A549 (cell line): Measurements from ENCODE around the gene LXN. TPM values are rescaled to one million over a fixed set of nuclear protein-coding genes. Genes with fewer than 3 reads are reported as not detected.

Experiments
- ATAC-seq, 2 experiments: fragments of 200-7000 bp in 1 of 2; fragments of >200 bp in 1 of 2; cut with Nextera tagmentation in 1 of 2; cut with Tn5 transposase in 1 of 2; 3 replicates each; pipeline versions ENCODE4 v1.8.0 to v1.9.1; 2018 to 2020; ENCODE audit warnings: mild to moderate bottlenecking in 1 of 2, moderate library complexity in 1 of 2
- CTCF ChIA-PET: fragments of 300-600 bp; sonication (Branson Sonifier 250); formaldehyde crosslinking; extraction: SDS; loops from one replicate; lab custom pipeline; 2021; ENCODE audit warnings: antibody characterized with exemption, inconsistent platforms; lab: Yijun Ruan, JAX
- POLR2A ChIA-PET: fragments of 350-600 bp; formaldehyde crosslinking; extraction: SDS; loops from one replicate; lab custom pipeline; 2021; ENCODE audit warnings: antibody characterized with exemption, inconsistent platforms; lab: Yijun Ruan, JAX
- DNase-seq, 2 experiments: peaks; one replicate each; pipeline versions ENCODE4 v3.0.0 to v3.0.0-alpha.2; 2011 to 2016; ENCODE audit warnings: low read depth in 1 of 2, low spot score in 1 of 2
- FAIRE-seq: peaks from 2 replicates; lab custom pipeline; 2011; peaks lifted over from hg19 to GRCh38; lab: Jason Lieb, UNC
- H3K27ac ChIP-seq, 2 experiments: fragments of >200 bp; sonication (Bioruptor Twin); formaldehyde crosslinking; 3 replicates each; pipeline ENCODE4 v1.5.1; 2016 to 2017
- H3K4me1 ChIP-seq: fragments of >200 bp; sonication (Bioruptor Twin); formaldehyde crosslinking; 3 replicates; pipeline ENCODE4 v1.6.1; 2016
- H3K4me2 ChIP-seq: fragments of >200 bp; sonication (Bioruptor Twin); formaldehyde crosslinking; 3 replicates; pipeline ENCODE4 v1.6.1; 2016
- H3K4me3 ChIP-seq: fragments of >200 bp; sonication (Bioruptor Twin); formaldehyde crosslinking; 3 replicates; pipeline ENCODE4 v1.5.1; 2016
- H3K9me3 ChIP-seq: fragments of >200 bp; sonication (Bioruptor Twin); formaldehyde crosslinking; 3 replicates; pipeline ENCODE4 v1.6.1; 2016
- BHLHE40 ChIP-seq: IDR thresholded peaks from 2 replicates; pipeline ENCODE4 v1.6.1; 2012; ENCODE audit warnings: low read depth, low read length, inconsistent platforms
- CBX8 ChIP-seq: fragments of 200-600 bp; sonication (generic); IDR thresholded peaks from 2 replicates; pipeline ENCODE4 v1.6.1; 2016
- CEBPB ChIP-seq, 2 experiments: fragments of >200 bp in 1 of 2; sonication (Bioruptor Twin) in 1 of 2; formaldehyde crosslinking in 1 of 2; IDR thresholded peaks; 2 replicates each; pipeline ENCODE4 v1.6.1; 2012 to 2016
- CHD2 ChIP-seq: fragments of 150-350 bp; IDR thresholded peaks from 2 replicates; pipeline ENCODE4 v1.6.1; 2014; ENCODE audit warnings: low read length; ENCODE audit not compliant: partially characterized antibody
- EHF ChIP-seq: fragments of 250-450 bp; sonication (Bioruptor Pico); IDR thresholded peaks from 2 replicates; pipeline ENCODE4 v1.5.0; 2020; ENCODE audit warnings: mild to moderate bottlenecking
- ESRRA ChIP-seq: fragments of 150-350 bp; IDR thresholded peaks from 2 replicates; pipeline ENCODE4 v1.6.1; 2014; ENCODE audit warnings: mild to moderate bottlenecking, low read length, borderline replicate concordance
- FOSL2 ChIP-seq, 2 experiments: fragments of 450-650 bp in 1 of 2; fragments of >200 bp in 1 of 2; sonication (Bioruptor Twin) in 1 of 2; formaldehyde crosslinking; IDR thresholded peaks; 2 replicates each; pipeline versions ENCODE4 v1.5.0 to v1.6.1; 2016 to 2020; ENCODE audit warnings: mild to moderate bottlenecking in 1 of 2, moderate library complexity in 1 of 2
- FOXS1 ChIP-seq: fragments of 250-450 bp; sonication (Bioruptor Pico); IDR thresholded peaks from 2 replicates; pipeline ENCODE4 v1.5.0; 2020; ENCODE audit warnings: mild to moderate bottlenecking, moderate library complexity
- HOXB5 ChIP-seq: fragments of 250-450 bp; sonication (Bioruptor Pico); IDR thresholded peaks from 2 replicates; pipeline ENCODE4 v1.5.0; 2020; ENCODE audit warnings: mild to moderate bottlenecking, moderate library complexity
- JUNB ChIP-seq: fragments of >200 bp; sonication (Bioruptor Twin); formaldehyde crosslinking; IDR thresholded peaks from 2 replicates; pipeline ENCODE4 v1.6.1; 2016
- KDM1A ChIP-seq: fragments of 200-600 bp; sonication (generic); IDR thresholded peaks from 2 replicates; pipeline ENCODE4 v1.6.1; 2016; ENCODE audit warnings: low read depth, mild to moderate bottlenecking
- MAZ ChIP-seq: fragments of 150-350 bp; IDR thresholded peaks from 2 replicates; pipeline ENCODE4 v1.6.1; 2014; ENCODE audit warnings: antibody characterized with exemption, low read depth, low read length, borderline replicate concordance
- NR3C1 ChIP-seq: fragments of >200 bp; sonication (Bioruptor Twin); formaldehyde crosslinking; IDR thresholded peaks from 3 replicates; pipeline ENCODE4 v1.6.1; 2017
- POLR2A ChIP-seq: IDR thresholded peaks from 2 replicates; pipeline ENCODE4 v1.6.1; 2012; ENCODE audit warnings: mild to moderate bottlenecking, low read length
- RCOR1 ChIP-seq: fragments of 150-350 bp; IDR thresholded peaks from 2 replicates; pipeline ENCODE4 v1.6.1; 2014; ENCODE audit warnings: antibody characterized with exemption, low read length, low read depth
- RFX5 ChIP-seq: fragments of 450-650 bp; IDR thresholded peaks from 2 replicates; pipeline ENCODE4 v1.7.1; 2014; ENCODE audit warnings: antibody characterized with exemption, mild to moderate bottlenecking, moderate library complexity
- SREBF2 ChIP-seq: fragments of 450-650 bp; IDR thresholded peaks from 2 replicates; pipeline ENCODE4 v1.6.1; 2014; ENCODE audit warnings: mild to moderate bottlenecking, moderate library complexity
- ZC3H11A ChIP-seq: fragments of 450-650 bp; IDR thresholded peaks from 2 replicates; pipeline ENCODE4 v1.6.1; 2014; ENCODE audit warnings: antibody characterized with exemption, mild to moderate bottlenecking
- ZSCAN20 ChIP-seq: fragments of 250-450 bp; sonication (Bioruptor Pico); IDR thresholded peaks from 2 replicates; pipeline ENCODE4 v1.8.0; 2022; ENCODE audit warnings: mild to moderate bottlenecking, moderate library complexity
- WGBS: methylation state at CpG from one replicate; pipeline ENCODE4 v1.1.6; 2017; ENCODE audit errors: missing lambda C conversion rate; 5-methylcytosine and 5-hydroxymethylcytosine counted together
- polyA plus RNA-seq, 4 experiments: library from polyadenylated mRNA; depleted of rRNA in 3 of 4; stranded (reverse); fragments of >200 nt; fragmentation: RNase III in 1 of 4; extraction: RNeasy Plus Mini Kit Qiagen cat#74134 plus additional on column Dnase treatment in 1 of 4; gene quantifications; 2 replicates in 3 of 4; 3 replicates in 1 of 4; pipeline ENCODE4 v1.2.3, GENCODE V29; 2011 to 2017
- TF ChIP-seq, protein P1 (sequence below): IDR thresholded peaks from 2 replicates; pipeline ENCODE4 v1.6.1; 2012
- TF ChIP-seq, protein P2 (sequence below): fragments of >200 bp; sonication (Bioruptor Twin); formaldehyde crosslinking; IDR thresholded peaks from 2 replicates; pipeline ENCODE4 v1.6.1; 2016
- TF ChIP-seq, protein P3 (sequence below): fragments of >200 bp; sonication (Bioruptor Twin); formaldehyde crosslinking; IDR thresholded peaks from 3 replicates; pipeline ENCODE4 v1.6.1; 2016
- TF ChIP-seq, protein P4 (sequence below): fragments of 250-450 bp; sonication (Bioruptor Pico); IDR thresholded peaks from 2 replicates; pipeline ENCODE4 v1.5.0; 2021; ENCODE audit warnings: mild to moderate bottlenecking, moderate library complexity, borderline replicate concordance
- TF ChIP-seq, protein P5 (sequence below): fragments of 250-450 bp; sonication (Bioruptor Pico); IDR thresholded peaks from 2 replicates; pipeline ENCODE4 v1.5.0; 2020; ENCODE audit warnings: low read depth, mild to moderate bottlenecking, moderate library complexity
- TF ChIP-seq, protein P6 (sequence below): fragments of 150-350 bp; IDR thresholded peaks from 2 replicates; pipeline ENCODE4 v1.6.1; 2014; ENCODE audit warnings: low read depth, mild to moderate bottlenecking, low read length

Gene LXN
- polyA plus RNA-seq, 2 of the 4 experiments (the other 2 are of a cell fraction) = 37.9 to 131 TPM

DNA sequence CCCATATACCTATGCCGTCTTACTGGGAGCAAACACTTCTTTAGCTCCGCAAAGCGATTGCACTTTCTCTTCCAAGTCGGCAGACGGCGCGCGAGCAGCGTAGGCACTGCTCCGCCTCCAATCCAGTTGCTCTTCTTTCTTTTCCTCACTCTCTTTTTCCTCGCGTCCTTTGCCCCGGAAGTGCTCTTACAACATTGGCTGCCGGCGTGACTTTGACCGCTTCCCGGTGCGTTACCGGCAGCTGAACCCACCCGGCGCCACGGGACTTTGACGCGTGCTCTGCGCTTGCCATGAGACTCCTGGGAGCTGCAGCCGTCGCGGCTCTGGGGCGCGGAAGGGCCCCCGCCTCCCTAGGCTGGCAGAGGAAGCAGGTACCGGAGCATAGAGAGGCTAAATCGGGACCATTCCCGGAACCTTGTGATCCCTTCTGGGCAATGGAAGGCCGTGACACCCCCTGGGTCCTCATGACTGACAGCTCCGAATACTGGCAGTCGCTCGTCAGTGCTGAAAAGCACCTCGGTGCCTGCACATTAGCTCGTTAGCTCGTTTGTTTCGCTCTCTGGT is 28.0 kb downstream of the LXN start, which contains the start of gene GFM1 (continued):
- TF ChIP-seq NR3C1 = no peak
- peak; percentile 68 for TF ChIP-seq BHLHE40
- TF ChIP-seq JUNB = no peak
- TF ChIP-seq SREBF2 = no peak
- no peak for TF ChIP-seq FOXS1 (CRISPR knock-in tag)
- no peak for TF ChIP-seq HOXB5
- TF ChIP-seq, protein P1, sequence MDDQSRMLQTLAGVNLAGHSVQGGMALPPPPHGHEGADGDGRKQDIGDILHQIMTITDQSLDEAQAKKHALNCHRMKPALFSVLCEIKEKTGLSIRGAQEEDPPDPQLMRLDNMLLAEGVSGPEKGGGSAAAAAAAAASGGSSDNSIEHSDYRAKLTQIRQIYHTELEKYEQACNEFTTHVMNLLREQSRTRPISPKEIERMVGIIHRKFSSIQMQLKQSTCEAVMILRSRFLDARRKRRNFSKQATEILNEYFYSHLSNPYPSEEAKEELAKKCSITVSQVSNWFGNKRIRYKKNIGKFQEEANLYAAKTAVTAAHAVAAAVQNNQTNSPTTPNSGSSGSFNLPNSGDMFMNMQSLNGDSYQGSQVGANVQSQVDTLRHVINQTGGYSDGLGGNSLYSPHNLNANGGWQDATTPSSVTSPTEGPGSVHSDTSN = peak; percentile 53; the same call in 1 of the 2 replicates
- TF ChIP-seq MAZ = no peak
- TF ChIP-seq, protein P2, sequence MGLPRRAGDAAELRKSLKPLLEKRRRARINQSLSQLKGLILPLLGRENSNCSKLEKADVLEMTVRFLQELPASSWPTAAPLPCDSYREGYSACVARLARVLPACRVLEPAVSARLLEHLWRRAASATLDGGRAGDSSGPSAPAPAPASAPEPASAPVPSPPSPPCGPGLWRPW = no peak
- peak; percentile 42; the same call in 1 of the 2 replicates for TF ChIP-seq ESRRA
- TF ChIP-seq ZSCAN20 (CRISPR knock-in tag) = no peak

DNA sequence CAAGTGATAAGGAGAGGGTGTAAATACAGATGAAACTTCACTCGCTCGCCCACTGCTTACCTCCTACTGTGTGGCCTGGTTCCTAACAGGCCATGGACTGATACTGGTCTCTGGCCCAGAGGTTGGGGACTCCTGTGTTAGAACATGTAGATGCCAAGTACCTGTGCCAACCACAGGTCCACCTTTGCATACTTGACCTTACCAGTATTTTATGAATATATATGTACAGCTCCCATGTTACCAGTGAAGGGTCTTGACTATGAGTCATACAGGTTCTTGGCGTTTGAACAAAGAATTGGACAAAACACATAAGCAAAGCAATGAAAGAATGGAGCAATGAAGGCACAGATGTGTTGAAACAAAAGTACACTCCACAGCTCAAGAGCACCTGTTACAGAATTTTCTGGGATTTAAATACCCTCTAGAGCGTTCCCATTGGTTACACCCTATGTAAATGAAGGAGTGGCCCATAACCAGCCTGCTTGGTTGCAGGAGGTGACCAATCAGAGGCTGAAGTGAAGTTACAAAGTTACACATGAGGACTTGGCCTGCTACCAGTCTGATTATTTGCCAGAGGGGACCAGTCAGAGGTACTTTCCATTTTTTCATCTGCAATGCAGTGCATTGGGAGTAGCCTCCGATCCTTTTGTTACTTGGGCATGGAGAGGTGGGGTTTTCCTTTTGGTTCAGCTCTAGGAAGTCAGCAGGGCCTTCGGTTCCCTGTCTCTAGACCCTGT is 29.8 kb downstream of the LXN start:
- ATAC-seq (no peak), DNase-seq (no peak)
- peaks cover 14% of the 10 kb centered on the region for H3K4me1 ChIP-seq
- H3K4me2 ChIP-seq = no peak overlapping the region
- TF ChIP-seq RCOR1 (no peak), FOSL2 (IDR thresholded peaks at IDR 0.05) (no peak), FOSL2 (CRISPR knock-in tag; IDR thresholded peaks at IDR 0.05) (peak; percentile 19; the same call in 1 of the 2 replicates)
- TF ChIP-seq, protein P2 = no peak
- TF ChIP-seq, all 56 proteins: peak for 1
- POLR2A ChIA-PET = interaction anchor here (0.6 kb wide), 1 partner anchor 79 kb away, joined by 3 read pairs; no protein-coding TSS in a partner anchor
- Histone ChIP-seq H3K4me3 (no peak overlapping the region), H3K9me3 (no peaks in the 10 kb centered on the region), H3K27ac (no peak overlapping the region)
- FAIRE-seq = no peak
- CTCF ChIA-PET = interaction anchor here (0.6 to 1.3 kb wide), 5 partner anchors 12 to 1185 kb away, joined by 3 to 4 read pairs (median 4); no protein-coding TSS in a partner anchor
- 64% methylated on average over 6 of the region's 6 CpGs for WGBS

DNA sequence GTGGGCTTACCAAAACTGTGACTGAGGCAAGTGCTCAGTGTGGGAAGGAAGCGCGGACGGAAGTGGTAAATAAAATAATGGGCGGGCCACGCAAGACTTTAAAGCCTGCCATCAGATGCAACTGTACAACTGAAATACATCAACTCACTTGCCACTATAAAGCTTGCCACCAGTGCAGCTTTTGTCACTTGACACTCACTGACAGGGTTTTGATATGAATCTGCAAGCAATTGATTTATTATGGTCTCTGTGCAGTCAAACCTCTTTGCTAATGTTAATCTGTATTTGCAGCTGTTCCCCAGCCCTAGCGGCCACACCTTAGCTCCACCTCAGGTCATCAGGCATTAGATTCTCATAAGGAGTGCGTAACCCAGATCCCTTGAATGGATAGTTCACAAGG is 30.4 kb downstream of the LXN start:
- FAIRE-seq (no peak), ATAC-seq (no peak), DNase-seq (no peak)
- TF ChIP-seq CEBPB (IDR thresholded peaks at IDR 0.05) = no peak
- no peak for TF ChIP-seq CHD2
- TF ChIP-seq, protein P3, sequence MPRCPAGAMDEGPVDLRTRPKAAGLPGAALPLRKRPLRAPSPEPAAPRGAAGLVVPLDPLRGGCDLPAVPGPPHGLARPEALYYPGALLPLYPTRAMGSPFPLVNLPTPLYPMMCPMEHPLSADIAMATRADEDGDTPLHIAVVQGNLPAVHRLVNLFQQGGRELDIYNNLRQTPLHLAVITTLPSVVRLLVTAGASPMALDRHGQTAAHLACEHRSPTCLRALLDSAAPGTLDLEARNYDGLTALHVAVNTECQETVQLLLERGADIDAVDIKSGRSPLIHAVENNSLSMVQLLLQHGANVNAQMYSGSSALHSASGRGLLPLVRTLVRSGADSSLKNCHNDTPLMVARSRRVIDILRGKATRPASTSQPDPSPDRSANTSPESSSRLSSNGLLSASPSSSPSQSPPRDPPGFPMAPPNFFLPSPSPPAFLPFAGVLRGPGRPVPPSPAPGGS = no peak
- TF ChIP-seq, protein P4, sequence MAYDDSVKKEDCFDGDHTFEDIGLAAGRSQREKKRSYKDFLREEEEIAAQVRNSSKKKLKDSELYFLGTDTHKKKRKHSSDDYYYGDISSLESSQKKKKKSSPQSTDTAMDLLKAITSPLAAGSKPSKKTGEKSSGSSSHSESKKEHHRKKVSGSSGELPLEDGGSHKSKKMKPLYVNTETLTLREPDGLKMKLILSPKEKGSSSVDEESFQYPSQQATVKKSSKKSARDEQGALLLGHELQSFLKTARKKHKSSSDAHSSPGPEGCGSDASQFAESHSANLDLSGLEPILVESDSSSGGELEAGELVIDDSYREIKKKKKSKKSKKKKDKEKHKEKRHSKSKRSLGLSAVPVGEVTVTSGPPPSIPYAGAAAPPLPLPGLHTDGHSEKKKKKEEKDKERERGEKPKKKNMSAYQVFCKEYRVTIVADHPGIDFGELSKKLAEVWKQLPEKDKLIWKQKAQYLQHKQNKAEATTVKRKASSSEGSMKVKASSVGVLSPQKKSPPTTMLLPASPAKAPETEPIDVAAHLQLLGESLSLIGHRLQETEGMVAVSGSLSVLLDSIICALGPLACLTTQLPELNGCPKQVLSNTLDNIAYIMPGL = no peak
- TF ChIP-seq EHF (CRISPR knock-in tag) = no peak
- TF ChIP-seq RFX5 = no peak
- TF ChIP-seq CBX8 = no peak
- TF ChIP-seq, protein P1 = no peak
- TF ChIP-seq KDM1A = no peak
- TF ChIP-seq POLR2A = no peak
- TF ChIP-seq, protein P2 = no peak
- TF ChIP-seq, protein P5, sequence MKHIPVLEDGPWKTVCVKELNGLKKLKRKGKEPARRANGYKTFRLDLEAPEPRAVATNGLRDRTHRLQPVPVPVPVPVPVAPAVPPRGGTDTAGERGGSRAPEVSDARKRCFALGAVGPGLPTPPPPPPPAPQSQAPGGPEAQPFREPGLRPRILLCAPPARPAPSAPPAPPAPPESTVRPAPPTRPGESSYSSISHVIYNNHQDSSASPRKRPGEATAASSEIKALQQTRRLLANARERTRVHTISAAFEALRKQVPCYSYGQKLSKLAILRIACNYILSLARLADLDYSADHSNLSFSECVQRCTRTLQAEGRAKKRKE (CRISPR knock-in tag) = no peak
- TF ChIP-seq, protein P6, sequence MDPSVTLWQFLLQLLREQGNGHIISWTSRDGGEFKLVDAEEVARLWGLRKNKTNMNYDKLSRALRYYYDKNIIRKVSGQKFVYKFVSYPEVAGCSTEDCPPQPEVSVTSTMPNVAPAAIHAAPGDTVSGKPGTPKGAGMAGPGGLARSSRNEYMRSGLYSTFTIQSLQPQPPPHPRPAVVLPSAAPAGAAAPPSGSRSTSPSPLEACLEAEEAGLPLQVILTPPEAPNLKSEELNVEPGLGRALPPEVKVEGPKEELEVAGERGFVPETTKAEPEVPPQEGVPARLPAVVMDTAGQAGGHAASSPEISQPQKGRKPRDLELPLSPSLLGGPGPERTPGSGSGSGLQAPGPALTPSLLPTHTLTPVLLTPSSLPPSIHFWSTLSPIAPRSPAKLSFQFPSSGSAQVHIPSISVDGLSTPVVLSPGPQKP = no peak
- no peak for TF ChIP-seq ZC3H11A
- no peak for TF ChIP-seq JUNB
- no peak for TF ChIP-seq BHLHE40
- peaks cover 14% of the 10 kb centered on the region for H3K4me1 ChIP-seq
- WGBS = 89% methylated on average over 7 of the region's 7 CpGs
- CTCF ChIA-PET = interaction anchor here (0.6 to 1.3 kb wide), 4 partner anchors 11 to 1186 kb away, joined by 3 to 4 read pairs (median 4); no protein-coding TSS in a partner anchor
- no peak overlapping the region for H3K4me3 ChIP-seq
- H3K9me3 ChIP-seq = no peaks in the 10 kb centered on the region
- POLR2A ChIA-PET = interaction anchor here (0.6 kb wide), 1 partner anchor 78 kb away, joined by 3 read pairs; no protein-coding TSS in a partner anchor
- H3K27ac ChIP-seq = no peak overlapping the region
- no peak overlapping the region for H3K4me2 ChIP-seq
